HG02973 (cell line): Measurements from ENCODE around the gene CHST4.
"Not testable (repeated sequence)": the region's sequence is repeated elsewhere in the genome, so short reads cannot be mapped to it uniquely, and the experiment has no call there.

Experiments
- ATAC-seq: cut with Tn5 transposase; IDR thresholded peaks from one replicate; pipeline ENCODE4 v1.9.1; 2021; ENCODE audit warnings: moderate library complexity; ENCODE audit not compliant: unreplicated experiment

The CHST4 gene

DNA sequence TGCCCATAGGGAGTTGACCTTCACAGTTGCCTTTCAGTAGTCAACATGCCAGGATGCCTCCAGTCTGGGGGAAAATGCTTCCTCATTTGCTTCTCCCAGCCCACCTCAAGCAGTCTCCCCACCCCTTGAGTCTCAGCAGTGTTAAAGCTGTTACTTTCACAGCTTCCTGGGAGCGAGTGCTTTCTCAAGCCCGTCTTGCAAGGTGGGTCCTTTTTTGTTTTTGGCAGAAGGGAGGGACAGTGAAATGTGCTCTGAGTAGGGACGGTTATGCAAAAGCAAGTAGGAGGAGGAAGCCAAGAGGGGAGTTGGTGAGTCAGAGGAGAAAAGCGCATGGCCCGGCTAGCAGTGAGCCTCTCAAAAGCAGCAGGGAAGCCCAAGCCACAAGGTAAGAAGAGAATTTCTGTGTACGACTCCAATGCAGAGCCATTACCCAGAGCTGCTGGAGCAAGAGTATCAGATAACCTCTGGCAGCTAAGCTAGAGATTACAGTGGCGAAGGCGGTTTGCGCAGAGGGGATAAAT, at the start of gene CHST4:
TSS of gene CHST4 (plus strand) at position 316 of the 521 bp plus-strand sequence. CDS start 10,252 bp downstream, outside the sequence.
- ATAC-seq = no peak

DNA sequence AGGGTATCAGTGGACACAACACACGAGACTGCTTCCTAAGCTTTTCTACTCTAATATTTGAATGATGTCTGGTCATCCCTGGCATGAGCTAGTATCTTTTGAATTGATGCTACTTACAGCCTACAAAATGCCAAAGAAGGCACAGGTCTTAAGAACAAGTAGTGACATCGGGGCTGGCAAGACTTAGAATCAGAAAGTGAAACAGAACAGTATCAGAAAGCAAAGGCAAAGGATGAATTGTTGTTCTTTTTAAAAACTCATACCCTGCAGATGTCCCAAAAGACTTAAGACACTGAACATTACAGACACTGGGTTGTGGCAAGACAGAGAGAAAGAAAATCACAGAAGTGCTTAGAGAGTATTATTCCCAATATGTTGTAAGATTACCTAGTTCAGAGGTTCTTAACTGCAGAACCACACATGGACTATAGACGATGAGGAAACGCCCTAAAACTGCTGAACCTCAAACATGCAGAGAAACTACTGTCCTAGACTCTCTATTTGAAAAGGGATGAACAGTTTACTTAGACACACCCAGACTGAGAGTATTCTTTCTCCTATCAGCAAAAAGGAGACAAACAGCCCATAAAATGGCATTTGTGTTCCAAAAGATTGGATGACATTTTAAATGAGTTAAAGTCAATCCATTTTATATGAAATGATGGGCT, 49.6 kb upstream of the CHST4 start:
- no peak for ATAC-seq

DNA sequence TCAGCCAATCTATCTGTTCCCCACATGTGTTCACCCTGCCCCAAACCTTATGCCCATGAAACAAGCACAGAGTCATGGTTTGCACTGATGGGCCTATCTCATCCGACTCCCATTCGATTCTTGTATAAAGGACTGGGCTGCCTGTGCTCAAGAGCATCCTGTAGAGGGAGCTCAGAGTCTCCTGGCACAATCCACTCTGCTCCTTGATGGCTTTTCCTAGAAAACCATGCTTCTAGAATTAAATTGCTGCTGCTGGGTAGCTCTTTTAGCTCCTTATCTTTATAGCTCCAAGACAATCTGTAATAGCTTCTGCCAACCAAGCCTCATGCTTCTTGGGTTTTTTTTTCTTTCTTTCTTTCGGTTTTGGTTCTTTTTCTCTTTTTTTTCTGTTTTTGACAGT, 46.8 kb upstream of the CHST4 start:
- ATAC-seq = no peak

DNA sequence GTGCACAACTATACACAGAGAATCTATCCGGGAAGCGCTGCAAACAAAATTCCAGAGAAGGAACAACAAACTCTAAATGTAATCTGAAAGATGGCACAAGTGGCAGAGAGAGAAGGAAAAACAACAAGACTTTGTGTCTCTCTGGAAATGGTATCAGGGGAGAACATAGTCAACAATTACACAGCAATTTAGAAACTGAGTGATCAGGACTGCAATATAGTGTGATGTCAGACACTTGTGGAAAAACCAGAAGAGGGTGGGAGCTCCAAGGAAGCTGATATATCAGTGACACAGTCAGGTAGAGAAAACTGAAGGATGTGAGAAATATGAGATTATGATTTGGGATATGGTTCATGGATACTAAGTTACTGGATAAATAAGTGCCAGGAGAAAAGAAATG, 45.3 kb upstream of the CHST4 start:
- ATAC-seq = no peak

DNA sequence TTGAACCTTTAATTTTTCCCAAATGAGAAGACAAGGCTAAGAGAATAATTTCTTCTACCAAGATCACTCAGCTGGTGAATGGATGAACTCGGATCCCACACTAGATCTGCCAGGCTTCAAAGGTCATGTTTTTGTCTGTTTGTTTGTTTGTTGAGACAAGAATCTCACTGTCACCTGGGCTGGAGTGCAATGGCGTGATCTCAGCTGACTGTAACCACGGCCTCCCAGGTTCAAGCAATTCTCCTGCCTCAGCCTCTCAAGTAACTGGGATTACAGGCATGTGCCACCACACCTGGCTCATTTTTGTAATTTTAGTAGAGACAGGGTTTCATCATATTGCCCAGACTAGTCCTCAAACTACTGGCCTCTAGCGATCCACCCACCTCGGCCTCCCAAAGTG, 43.7 kb upstream of the CHST4 start:
- ATAC-seq = no peak

DNA sequence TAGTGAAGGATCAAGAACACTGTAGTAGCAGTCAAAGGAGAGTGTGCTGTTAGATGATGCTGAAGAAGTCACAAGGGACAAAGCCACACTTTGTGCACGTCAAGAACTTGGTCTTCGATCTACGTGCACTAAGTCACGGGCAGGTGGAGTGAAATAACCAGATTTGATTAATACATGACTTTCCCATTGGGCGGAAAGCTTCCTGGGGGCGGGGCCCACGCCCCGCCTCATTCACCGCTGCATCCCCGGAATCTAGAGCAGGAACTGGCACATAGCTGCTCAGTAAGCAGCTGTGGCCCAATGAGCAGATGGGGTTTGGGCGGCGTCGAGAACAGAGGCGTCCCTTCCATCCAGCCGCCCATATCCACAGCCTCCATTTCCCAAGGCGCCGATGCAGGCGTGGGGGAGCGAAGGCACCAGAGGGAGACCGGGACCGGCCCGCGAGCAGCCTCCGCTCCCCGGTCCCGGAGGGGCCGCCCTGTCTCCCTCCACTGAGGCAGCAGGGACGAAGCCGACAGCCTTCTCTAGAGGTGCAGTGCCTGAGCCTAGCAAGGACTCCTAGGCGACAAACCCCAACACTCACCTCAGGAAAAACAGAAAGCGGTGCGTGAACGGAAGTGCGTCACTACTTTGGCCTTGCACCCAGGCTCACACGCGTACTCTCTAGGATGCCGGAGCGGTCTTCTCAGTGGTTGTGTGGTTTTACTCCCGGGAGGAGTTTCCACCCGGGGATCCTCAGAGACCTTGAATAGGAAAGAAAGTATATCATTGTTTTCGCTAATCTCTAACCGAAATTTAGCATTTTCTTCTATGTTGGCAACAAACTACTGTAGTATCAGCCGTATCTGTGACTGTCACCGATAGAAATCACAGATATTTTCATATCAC, 42.0 kb upstream of the CHST4 start:
- peak; percentile 94 for ATAC-seq

DNA sequence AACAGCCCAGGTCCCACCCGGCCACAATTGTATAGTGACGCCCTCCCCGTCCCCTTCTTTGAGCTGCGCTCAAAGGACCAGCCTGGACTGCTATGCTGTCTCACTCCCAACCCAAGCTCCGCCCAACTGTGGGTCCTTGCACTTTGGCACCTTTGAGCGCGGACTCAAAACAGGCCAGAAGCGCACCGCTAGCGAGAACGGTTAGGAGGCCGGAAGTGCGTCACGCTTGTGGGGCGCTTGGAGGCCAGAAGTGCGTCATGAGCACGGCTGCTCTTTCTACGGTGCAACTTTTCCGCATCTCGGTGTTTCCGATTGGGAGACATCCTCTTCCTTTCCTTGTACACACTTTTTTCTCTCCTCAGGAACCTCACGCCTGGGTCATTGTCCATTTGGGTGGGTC, 37.1 kb upstream of the CHST4 start, which contains the start of gene ZNF19:
TSS of gene ZNF19 (minus strand) at position 203 of the 400 bp plus-strand sequence. CDS start 7,210 bp downstream, outside the sequence.
- no peak for ATAC-seq

DNA sequence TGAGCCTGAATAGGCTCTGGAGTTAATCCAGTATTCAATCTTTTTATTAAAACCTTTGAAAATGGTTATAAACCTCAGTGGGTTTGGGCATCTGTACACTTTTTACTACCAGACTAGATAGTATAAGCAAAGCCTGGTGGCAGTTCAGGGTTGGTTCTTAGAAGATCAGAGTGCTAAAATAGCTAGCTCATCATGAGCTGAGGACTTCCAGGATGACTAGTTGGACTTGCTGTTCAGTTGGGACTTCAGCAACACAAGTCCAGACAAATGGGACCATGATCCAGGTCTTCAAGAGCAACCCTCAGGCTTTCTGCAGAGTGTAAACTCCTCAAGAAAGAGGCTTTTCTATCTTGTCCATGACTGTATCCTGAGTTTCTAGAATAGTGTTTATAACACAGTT, 35.9 kb upstream of the CHST4 start:
- ATAC-seq = no peak

DNA sequence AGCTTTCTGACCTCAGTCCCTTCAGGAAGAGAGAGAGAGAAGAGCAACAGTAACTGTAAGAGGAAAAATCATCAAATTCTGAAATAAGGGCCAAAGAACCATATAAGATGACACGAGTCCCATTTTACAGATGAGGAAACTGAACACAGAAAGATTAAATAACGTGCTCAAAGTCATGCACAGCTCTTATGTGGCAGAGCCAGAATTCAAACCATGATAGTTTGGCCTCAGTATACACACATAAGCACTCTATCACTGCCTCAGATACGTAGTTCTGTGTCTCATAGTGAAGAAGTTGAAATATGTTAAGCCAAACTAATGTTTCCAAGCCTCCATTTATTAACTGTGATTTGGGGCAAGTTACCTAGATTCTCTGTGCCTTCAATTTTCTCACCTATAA, 35.2 kb upstream of the CHST4 start:
- ATAC-seq = no peak

DNA sequence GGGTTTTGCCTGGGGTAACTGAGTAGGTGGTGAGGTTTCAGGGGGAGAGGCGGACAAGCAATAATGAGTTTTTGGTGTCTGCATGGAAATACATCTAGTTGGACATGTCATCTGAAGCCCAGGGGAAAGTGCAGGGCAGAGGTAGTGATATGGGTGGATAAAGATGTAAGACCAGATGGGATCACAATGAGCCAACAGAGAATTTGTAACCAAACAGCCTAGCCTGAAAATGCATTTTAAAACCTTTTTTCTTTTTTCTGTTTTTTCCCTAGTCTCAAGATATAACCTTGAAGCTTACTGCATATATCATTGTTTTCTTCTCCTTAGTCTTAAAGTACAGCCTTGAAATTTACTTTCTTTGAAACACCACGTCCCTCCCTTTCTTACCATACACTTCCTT, 33.4 kb upstream of the CHST4 start:
- ATAC-seq = no peak

DNA sequence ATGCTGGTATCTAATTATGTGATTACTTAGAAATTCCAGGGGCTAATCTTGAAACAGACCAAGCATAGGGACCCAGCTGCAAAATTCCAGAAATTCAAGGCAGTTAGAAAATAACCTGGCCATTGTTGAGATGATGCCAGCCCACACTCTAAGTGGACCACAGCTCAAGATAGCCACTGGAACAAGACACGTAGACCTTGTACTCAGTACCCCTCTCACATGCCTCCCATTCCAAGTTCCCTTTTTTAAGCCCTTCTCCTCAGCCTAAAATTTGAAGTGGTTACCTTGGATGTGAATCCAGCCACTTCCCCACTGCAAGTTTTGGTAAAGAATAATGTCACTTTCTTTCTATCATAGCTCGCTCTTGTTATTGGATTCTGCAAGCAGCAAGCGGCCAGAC, 33.0 kb upstream of the CHST4 start:
- no peak for ATAC-seq

DNA sequence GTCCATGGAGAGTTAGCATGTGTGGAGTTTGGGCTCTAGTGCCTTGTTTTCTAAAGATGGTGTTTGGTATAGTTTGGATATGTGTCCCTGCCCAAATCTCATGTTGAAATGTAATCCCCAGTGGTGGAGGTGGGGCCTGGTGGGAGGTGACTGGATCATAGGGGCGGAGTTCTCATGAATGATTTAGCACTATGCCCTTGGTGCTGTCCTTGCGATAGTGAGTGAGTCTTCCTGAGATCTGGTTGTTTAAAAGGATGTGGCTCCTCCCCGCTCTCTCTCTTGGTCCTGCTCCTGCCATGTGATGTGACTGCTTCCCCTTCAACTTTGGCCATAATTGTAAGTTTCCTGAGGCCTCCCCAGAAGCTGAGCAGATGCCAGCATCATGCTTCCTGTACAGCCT, 28.2 kb upstream of the CHST4 start:
- no peak for ATAC-seq

DNA sequence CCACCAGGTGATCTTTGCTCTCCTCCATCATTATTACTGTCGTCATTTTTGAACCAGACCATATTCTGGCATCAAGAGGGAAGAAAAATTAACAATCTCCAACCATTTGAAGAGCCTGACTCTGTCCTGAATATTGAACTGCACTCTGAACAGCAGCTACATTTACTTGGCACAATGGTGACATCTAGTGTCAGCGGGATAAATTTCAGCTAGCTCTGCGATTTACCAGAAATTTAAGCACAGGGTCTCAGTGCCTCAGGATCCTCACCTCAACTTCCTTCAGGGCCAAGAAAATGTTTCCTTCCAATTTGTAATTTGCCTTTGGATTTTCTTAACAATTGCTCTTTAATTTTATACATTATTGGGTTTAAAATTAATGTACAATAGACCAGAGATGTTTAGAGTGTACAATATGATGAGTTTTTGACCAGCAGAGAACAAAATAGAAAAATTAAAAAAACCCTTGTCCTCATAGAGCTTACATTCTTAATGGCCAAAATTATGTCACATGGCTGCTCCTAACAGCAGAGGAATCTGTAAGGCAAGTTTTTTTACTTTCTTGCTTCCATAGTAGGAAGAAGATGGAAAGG, 26.4 kb upstream of the CHST4 start:
- no peak for ATAC-seq

DNA sequence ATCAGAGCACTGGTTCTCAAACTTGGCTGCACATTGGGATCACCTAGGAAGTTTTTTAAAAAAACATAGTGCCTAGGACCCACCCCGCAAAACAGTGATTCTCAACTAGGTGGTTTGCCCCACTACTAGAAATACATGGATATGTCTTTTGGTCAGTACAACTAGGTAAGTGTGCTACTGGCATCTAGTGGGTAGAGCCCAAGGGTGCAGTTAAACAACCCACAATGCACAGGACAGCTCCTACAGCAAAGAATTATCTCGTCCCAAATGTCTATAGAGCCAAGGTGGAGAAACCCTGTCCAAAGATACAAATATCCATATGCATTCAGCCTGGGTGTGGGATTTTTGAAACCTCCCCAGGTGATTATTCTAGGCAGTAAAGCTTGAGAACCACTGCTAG, 25.3 kb upstream of the CHST4 start:
- no peak for ATAC-seq

DNA sequence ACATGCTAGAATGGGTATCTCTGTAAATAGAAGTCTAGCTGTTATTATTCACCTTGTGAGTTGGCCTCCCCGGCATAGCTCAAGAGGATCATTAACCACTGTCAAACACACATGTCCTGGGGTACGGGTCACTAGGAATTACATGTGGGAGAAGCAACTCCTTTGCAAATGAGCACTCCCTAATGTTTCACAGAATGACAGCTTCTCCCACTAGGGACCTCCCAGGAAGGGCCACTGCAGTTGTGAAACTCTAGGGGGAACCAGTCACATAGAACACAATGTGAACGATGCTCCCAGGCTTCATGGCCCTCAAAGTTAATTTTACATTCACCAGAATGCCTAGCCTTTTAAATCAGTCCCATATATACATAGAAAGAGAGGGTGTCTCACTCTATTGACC, 24.7 kb upstream of the CHST4 start:
- ATAC-seq = no peak

DNA sequence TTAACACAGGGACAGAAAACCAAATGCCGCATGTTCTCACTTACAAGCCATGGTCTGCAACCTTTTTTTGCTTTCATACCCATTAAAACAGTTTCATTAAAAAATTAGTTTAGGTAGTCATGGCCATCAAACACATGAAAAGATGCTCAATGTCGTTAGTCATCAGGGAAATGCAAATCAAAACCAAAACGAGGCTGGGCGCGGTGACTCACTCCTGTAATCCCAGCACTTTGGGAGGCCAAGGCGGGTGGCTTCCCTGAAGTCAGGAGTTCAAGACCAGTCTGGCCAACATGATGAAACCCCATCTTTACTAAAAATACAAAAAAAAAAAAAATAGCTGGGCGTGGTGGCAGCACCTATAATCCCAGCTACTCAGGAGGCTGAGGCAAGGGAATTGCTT, 22.2 kb upstream of the CHST4 start:
- not testable (repeated sequence) for ATAC-seq

DNA sequence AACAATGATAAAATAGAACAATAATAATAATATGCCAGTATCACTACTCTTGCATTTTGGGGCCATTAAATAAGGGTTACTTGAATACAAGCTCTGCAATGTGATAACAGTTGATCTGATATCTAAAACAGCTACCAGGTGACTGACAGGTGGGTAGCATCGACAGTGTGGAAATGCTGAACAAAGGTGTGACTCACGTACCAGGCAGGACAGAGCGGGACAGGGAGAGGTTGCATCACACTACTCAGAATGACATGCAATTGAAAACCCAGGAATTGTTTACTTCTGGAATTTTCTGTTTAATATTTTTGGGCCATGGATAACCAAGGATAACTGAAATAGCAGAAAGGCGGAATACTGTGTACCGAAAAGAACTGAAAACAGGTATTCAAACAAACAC, 21.3 kb upstream of the CHST4 start:
- ATAC-seq = no peak

DNA sequence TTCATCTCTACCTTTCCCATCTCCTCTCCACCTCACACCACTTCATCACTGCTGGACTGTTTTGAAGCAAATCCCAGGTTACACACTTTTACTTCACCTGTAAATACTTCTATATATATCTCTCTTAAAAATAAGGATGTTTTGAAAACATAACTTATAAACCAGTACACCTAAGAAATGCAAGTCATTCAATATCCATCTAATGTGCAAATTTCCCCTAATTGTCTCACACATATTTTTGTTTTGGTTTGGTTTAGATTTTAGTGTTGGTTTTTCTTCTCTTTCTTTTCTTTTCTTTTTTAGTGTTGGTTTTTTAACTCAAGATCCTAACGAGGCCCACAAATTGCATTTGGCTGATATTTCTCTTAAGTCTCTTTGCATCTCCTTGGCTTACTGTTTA, 19.2 kb upstream of the CHST4 start:
- ATAC-seq = no peak

DNA sequence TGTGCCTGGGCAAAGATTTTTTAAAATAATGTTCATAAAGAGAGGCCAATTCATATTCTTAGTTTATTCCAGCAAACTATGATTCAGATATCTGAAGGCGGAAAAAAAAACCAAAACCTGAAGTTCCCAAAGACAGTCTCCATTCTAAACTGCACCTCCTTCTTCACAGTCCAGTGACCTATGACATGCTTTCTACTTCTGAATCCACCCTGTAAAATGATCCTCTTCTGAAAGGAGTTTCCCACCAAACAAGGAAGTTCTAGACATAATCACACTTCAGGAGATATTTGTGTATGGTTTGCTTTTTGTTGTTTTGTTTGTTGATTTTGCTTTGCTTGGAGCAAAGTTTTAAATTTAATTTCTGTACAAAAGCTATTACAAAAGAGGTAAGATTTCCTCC, 12.9 kb upstream of the CHST4 start:
- ATAC-seq = no peak

DNA sequence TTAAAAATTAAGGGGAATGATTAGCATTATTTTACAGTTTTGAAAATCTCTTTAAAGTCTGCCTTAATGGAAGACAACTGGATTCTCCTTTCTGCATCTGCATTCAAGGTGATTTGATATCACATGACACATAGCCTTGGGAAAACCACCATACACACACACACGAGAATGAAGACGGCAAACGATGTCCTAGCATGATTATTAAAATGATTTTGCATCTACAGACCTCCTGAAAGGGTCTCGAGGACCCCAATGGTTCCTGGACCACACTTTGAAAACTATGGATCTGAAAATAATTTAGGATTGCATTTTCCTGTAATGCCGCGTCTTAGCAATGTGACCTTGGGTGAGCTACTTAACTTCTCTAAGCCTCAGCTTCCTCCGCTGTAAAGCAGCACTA, 11.8 kb upstream of the CHST4 start:
- no peak for ATAC-seq

DNA sequence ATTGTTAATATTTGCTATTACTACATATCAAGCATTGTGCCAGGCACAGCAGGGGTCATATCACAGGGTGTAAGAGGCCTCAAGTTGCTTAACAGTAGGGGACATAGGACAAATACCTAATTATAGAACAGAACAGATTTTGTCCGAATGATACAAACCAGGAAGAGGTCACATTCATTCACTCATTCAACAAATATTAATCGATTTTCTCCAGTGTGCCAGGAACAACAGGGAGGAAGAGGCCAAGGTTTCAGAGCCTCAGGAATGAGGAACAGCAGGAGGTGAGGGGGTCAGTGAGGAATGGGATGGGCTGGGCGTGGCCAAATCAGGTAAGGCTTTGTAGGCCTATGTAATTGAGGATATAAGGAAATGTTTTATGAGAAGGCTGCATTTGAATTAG, 11.2 kb upstream of the CHST4 start:
- no peak for ATAC-seq

DNA sequence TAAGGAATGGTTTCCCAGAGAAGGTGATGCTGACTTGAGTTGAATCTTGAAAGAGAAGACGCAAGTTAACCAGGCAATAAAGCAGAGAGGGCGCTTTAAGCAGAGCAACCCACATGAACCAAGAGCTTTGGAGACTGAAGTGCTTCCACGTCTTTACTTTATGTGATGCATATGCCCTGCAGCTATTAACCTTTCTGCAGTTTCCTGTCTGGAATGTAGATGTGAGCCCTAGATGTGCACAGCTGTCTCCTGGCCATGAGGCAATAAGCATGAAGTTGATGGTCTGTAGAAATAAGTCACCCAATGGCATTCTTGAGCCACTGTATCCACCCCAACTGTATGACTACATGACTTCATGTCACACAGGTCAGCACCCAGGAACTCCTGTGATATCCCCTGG, 5.7 kb upstream of the CHST4 start:
- no peak for ATAC-seq
